GM21528 (cell line): Measurements from ENCODE around the gene SP100.
"Not testable (repeated sequence)": the region's sequence is repeated elsewhere in the genome, so short reads cannot be mapped to it uniquely, and the experiment has no call there.

Experiments used
- ATAC-seq: cut with Tn5 transposase; IDR thresholded peaks from one replicate; pipeline ENCODE4 v1.9.1; 2021; ENCODE audit warnings: mild to moderate bottlenecking, moderate library complexity; ENCODE audit not compliant: unreplicated experiment, low FRiP score

Gene SP100

GRCh38 chr2:230418341-230419016 is 2.5 kb downstream of the SP100 start:
- ATAC-seq, result no peak

- ATAC-seq, result no peak
Observed at GRCh38 chr2:230419181-230419580, 3.2 kb downstream of the SP100 start.

- ATAC-seq, result no peak
Observed at GRCh38 chr2:230422149-230422548, 6.1 kb downstream of the SP100 start.

GRCh38 chr2:230423851-230424458 is 8.0 kb downstream of the SP100 start:
- no peak for ATAC-seq

GRCh38 chr2:230425377-230425776 is 9.4 kb downstream of the SP100 start:
- no peak for ATAC-seq

- no peak for ATAC-seq
Observed at GRCh38 chr2:230429513-230429912, 13.5 kb downstream of the SP100 start.

- no peak for ATAC-seq
Observed at GRCh38 chr2:230430957-230431910, 15.2 kb downstream of the SP100 start.

- no peak for ATAC-seq
Observed at GRCh38 chr2:230434677-230435324, 18.8 kb downstream of the SP100 start.

- no peak for ATAC-seq
Observed at GRCh38 chr2:230435431-230435830, 19.4 kb downstream of the SP100 start.

- not testable (repeated sequence) for ATAC-seq
Observed at GRCh38 chr2:230439121-230439520, 23.1 kb downstream of the SP100 start.

- ATAC-seq, result no peak
Observed at GRCh38 chr2:230439590-230439989, 23.6 kb downstream of the SP100 start.

GRCh38 chr2:230441227-230441897 is 25.4 kb downstream of the SP100 start:
- no peak for ATAC-seq

GRCh38 chr2:230443541-230443940 is 27.5 kb downstream of the SP100 start:
- no peak for ATAC-seq

- no peak for ATAC-seq
Observed at GRCh38 chr2:230444832-230445231, 28.8 kb downstream of the SP100 start.

- ATAC-seq, result no peak
Observed at GRCh38 chr2:230447036-230447435, 31.0 kb downstream of the SP100 start.

GRCh38 chr2:230447455-230448451 is 31.8 kb downstream of the SP100 start:
- peak; percentile 75 for ATAC-seq

- no peak for ATAC-seq
Observed at GRCh38 chr2:230449901-230450467, 34.0 kb downstream of the SP100 start.

GRCh38 chr2:230453006-230453405 is 37.0 kb downstream of the SP100 start:
- ATAC-seq, result no peak
